LNCAP (cell line): ENCODE results near the gene OSBPL8.

ENCODE experiments used
- CTCF ChIP-seq: fragments of 450-650 bp; IDR thresholded peaks from 2 replicates; pipeline ENCODE4 v1.5.1; 2017; ENCODE audit warnings: mild to moderate bottlenecking

Gene OSBPL8

GRCh38 chr12:76478045-76478444 lies 81.5 kb downstream of the OSBPL8 start:
- TF ChIP-seq CTCF, result no peak

GRCh38 chr12:76471579-76471978 lies 88.0 kb downstream of the OSBPL8 start:
- TF ChIP-seq CTCF, result no peak

- no peak for TF ChIP-seq CTCF
These were observed 89.3 kb downstream of the OSBPL8 start for GRCh38 chr12:76470028-76470939.

- no peak for TF ChIP-seq CTCF
These were observed 94.9 kb downstream of the OSBPL8 start for GRCh38 chr12:76464631-76465166.

- TF ChIP-seq CTCF, result no peak
These were observed 96.8 kb downstream of the OSBPL8 start for GRCh38 chr12:76462668-76463224.

- TF ChIP-seq CTCF, result no peak
These were observed 98.8 kb downstream of the OSBPL8 start for GRCh38 chr12:76460807-76461206.

- no peak for TF ChIP-seq CTCF
These were observed 101.8 kb downstream of the OSBPL8 start for GRCh38 chr12:76457818-76458217.
